Fibroblast of the aortic adventitia (primary cell): ENCODE results near the gene CREB5. TPM values are rescaled to one million over a fixed set of nuclear protein-coding genes. Genes with fewer than 3 reads are reported as not detected.

Experiments
- DNase-seq: peaks from one replicate; pipeline ENCODE4 v3.0.0-alpha.2; 2010; ENCODE audit warnings: low read depth
- H3K4me3 ChIP-seq: 2 replicates; pipeline ENCODE4 v1.5.1; 2011; ENCODE audit warnings: low read depth, mild to moderate bottlenecking, control low read depth, low read length, moderate library complexity
- CTCF ChIP-seq: IDR thresholded peaks from 2 replicates; pipeline ENCODE4 v1.5.1; 2011; ENCODE audit warnings: mild to moderate bottlenecking, low read length, control low read depth, inconsistent platforms; ENCODE audit not compliant: insufficient read depth
- total RNA-seq: library from RNA; depleted of rRNA; stranded (reverse); fragments of >200 nt; gene quantifications from 2 replicates; pipeline ENCODE4 v1.2.3, GENCODE V29; 2012; ENCODE audit warnings: low replicate concordance

CREB5 gene
- total RNA-seq, 1 donor = 5.2 TPM

GRCh38 chr7:28512668-28513440 lies 100.5 kb downstream of the CREB5 start:
- TF ChIP-seq CTCF = no peak
- no peak for DNase-seq

GRCh38 chr7:28516390-28517172 lies 104.3 kb downstream of the CREB5 start:
- no peak for DNase-seq
- no peak for TF ChIP-seq CTCF
- no peak overlapping the region for H3K4me3 ChIP-seq

More at GRCh38 chr7:28512668-28513440, 100.5 kb downstream of the CREB5 start:
- H3K4me3 ChIP-seq = no peak overlapping the region

GRCh38 chr7:28517206-28517605 lies 104.9 kb downstream of the CREB5 start:
- DNase-seq = no peak
- H3K4me3 ChIP-seq = no peak overlapping the region
- TF ChIP-seq CTCF = no peak

- no peak for TF ChIP-seq CTCF
- DNase-seq = no peak
- no peak overlapping the region for H3K4me3 ChIP-seq
Measured at GRCh38 chr7:28517606-28518005, 105.3 kb downstream of the CREB5 start.

- DNase-seq = no peak
- no peak overlapping the region for H3K4me3 ChIP-seq
- TF ChIP-seq CTCF = no peak
Measured at GRCh38 chr7:28520074-28521015, 108.0 kb downstream of the CREB5 start.

- DNase-seq = no peak
- H3K4me3 ChIP-seq = no peak overlapping the region
- no peak for TF ChIP-seq CTCF
Measured at GRCh38 chr7:28524978-28525377, 112.7 kb downstream of the CREB5 start.
